GM18502 (cell line): ENCODE measurements around the gene AXL.

Source experiments
- ATAC-seq: cut with Tn5 transposase; IDR thresholded peaks from one replicate; pipeline ENCODE4 v1.9.1; 2021; ENCODE audit warnings: mild to moderate bottlenecking; ENCODE audit not compliant: unreplicated experiment, poor library complexity

AXL gene

DNA sequence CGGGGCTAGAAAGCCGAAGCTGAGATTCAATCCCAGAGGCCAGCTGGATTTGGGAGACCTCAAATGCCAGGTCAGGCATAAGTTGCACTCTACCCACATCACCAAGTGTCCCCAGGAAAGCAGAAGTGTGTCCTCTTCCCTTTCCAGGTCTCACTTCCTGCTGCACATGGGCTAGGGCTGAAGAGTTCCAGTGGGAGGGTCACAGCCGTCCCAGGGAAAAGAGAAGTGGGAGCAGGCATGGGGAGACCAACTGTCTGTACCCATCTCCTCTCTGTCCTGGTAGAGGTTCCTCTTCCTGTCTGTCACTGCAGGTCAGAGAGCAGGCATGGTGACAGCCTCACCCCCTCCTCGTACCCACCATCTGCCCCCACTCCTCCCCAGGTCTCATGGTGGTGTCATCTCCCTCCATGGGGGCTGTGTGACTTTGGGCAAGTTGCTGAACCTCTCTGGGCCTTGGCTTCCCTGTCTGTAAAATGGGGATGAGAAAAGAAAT is 14.8 kb downstream of the AXL start:
- ATAC-seq = no peak

DNA sequence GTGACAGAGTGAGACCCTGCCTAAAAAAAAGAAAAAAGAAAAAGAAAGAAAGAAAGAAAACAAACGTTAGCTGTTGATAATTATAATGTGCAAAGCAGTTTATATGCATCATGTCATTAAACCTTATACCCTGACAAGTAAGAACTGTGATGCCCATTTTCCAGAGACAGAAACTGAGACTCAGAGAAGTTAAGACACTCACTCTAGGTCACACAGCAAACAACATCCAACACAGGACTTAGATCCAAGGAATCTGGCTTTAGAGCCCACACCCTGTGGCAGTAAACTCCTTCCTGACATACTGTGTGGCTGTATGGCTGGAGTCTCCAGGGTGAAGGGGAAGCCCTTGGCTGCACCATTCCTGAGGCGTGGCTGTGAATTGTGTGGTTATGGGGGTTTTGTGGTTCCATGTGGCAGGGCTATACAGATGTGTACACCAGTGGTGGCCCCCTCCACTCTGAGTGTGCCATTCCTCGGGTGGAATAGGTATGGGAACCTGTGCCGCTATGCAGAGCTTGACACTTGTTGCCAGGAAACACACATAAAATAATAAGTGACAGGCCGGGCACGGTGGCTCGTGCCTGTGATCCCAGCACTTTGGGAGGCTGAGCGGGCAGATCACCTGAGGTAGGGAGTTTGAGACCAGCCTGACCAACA is 15.6 kb downstream of the AXL start:
- ATAC-seq = no peak

GRCh38 chr19:41235480-41235879 is 16.5 kb downstream of the AXL start:
- no peak for ATAC-seq

DNA sequence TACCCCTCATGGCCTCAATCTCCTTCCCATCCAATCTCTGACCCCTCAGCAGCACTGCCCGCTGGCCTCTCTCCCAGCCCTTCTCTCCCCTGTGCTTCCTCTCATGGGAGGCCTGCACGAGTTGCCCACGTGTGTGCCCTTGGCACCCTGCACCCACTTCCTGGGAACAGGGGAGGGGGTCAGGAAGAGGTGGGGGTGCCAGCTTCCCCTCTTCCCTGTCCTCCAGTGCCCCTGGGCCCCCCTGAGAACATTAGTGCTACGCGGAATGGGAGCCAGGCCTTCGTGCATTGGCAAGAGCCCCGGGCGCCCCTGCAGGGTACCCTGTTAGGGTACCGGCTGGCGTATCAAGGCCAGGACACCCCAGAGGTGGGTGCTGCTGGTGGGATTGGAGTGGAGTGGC is 19.2 kb downstream of the AXL start:
- ATAC-seq = no peak

DNA sequence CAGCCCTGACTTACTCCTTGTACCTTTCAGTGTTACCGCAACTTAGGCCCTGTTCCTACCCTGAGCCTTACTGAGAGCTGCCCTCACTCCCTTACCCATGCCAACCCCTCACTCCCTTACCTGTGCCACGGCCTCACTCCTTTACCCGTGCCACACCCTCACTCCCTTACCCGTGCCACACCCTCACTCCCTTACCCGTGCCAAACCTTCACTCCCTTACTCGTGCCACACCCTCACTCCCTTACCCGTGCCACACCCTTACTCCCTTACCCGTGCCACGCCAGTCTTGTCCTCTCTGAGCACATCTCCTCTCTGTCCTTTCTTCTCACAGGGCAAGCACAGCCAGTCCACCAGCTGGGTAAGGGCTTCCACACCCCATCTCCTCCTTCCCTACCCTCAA is 20.3 kb downstream of the AXL start:
- ATAC-seq = no peak

GRCh38 chr19:41239961-41240574 is 21.0 kb downstream of the AXL start:
- no peak for ATAC-seq

- no peak for ATAC-seq
Observed at GRCh38 chr19:41241859-41242258, 22.8 kb downstream of the AXL start.

DNA sequence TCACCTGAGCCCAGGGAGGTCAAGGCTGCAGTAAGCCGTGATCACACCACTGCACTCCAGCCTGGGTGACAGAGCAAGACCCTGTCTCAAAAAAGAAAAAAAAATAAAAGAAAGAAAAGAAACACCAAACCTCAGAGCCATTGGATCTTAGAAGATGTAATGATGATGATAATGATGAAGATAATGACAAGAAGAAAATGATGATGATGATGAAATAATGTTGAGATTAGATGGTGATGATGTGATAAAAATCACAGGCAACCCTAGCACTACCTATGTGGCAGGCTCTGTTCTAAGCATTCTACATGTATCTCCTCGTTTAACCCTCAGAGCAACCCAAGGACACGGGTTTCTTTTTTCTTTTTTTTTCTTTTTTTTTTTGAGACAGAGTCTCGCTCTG is 25.1 kb downstream of the AXL start:
- ATAC-seq = no peak

GRCh38 chr19:41245843-41246242 is 26.8 kb downstream of the AXL start:
- ATAC-seq = no peak

DNA sequence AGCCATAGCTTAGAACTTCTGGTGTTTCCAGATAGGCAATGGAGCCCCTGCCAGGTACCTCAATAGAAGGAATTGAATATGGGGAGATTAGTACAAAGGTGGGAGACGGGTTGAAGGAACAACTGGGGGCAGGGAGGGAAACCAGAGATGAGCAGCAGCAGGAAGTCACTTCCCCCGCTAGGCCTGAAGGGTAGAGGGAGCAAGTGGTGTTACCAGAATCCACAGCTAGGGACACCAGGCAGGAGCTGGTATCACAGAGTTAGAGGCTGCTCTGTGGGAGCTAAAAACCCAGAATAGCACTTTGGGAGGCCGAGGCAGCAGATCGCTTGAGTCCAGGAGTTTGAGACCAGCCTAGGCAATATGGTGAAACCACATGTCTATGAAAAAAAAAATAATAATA is 29.9 kb downstream of the AXL start:
- no peak for ATAC-seq

DNA sequence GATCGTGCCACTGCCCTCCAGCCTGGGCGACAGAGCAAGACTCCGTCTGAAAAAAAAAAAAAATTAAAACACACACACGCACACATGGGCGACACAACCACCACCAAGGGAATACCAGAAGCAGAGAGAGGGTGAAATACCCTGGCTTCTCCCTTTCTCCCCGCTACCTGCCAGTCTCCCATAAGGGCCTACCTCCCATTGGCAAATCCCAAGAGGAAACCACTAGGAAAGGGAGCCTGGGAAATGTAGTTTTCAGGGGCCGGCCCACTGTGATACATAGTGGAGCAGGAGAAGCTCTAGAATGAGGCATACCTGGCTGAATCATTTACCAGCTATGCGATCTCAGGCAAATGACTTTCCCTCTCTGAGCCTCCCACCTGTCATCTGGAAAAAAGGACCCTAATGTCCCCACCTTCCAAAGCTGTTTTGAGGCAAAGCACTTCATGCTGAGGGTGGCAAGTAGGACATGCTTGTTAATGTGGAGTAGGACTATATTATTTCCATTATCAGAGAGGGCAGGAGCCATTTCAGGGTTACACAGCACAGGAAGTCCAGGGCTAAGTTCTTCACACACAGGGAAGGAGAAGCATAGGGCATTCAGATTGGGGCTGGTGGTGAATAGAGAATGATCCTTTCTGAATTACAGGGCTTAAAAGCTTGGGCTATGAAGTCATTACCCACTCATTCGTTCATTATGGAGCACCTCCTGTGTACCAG is 30.8 kb downstream of the AXL start:
- no peak for ATAC-seq

DNA sequence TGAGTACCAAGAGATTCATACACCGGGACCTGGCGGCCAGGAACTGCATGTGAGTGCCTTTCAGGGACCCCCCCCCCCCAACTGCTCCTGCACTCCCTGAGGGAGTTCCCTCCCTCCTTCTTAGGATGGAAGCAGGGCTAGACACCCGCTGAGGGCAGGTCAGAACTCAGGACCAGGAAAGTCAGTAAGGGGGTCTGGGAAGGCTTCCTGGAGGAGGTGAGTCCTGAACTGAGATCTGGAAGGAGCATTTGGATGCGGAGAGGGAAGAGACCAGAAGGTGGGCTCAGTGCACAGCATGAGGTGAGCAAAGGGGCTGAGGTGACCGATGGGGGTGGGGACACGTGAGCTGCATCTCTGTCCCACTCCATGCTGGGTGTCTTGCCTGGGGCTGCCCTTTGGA is 34.6 kb downstream of the AXL start:
- ATAC-seq = no peak

- no peak for ATAC-seq
Observed at GRCh38 chr19:41255171-41255570, 36.1 kb downstream of the AXL start.

DNA sequence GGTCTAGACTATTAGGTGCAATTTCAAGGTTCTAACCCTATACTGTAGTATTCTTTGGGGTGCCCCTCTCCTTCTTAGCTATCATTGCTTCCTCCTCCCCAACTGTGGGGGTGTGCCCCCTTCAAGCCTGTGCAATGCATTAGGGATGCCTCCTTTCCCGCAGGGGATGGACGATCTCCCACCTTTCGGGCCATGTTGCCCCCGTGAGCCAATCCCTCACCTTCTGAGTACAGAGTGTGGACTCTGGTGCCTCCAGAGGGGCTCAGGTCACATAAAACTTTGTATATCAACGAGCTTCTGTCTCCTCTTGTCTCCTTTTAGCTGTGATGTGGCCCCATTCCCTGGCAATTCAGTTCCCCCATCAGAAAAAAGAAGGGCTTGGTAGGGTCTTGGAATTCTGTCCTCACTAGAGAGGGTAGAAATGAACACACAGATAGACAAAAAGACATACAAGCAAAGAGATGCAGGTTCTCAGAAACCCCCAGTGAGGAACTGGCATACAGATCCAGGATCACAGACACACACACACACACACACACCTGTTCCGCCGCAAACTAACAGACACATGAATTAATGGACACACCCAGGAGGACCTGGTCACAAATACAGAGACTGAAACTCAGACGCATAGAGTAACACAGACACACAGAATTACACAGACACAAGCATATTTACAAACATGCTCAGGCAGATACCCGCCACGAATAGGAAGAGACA is 42.6 kb downstream of the AXL start:
- no peak for ATAC-seq

DNA sequence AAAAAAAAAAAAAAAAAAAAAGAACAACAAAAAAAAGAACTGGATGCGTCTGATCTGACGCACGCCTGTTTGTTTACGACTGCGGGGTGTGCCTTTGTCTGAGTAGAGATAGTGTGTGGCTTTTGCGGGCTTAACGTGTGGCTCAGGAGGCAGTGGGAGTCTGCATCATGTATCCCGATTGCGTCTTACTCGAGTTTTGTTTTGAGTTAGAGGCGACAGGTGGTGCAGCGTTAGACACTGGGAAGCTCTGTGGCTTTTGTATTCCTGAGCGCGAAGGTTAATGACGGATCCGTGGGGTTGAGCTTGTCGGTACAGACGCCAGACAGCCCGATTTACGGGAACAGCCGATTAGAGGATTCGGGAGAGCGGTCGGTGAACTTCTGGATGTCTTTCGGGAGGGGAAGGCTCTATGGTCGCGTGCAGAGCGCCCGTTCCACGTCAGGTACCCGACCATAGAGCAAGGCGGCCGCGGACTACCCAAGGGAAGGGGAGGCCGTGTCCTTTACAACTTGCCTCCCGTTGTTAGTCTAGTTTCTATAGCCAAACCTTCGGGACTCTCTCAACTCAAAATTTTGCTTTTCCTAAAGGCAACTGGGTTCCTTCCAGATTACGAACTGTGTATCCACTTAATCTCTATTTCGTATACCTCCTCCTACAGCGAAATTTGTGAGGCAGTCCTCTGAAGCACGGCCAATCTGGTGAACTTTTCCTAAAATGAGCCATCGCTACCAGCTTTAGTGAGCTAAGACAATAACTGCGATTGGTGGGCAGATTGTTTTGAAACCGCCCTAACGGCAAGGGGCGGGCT is 44.2 kb downstream of the AXL start:
- peak; percentile 11 for ATAC-seq

- peak; percentile 70 for ATAC-seq
Observed at GRCh38 chr19:41263850-41264580, 45.0 kb downstream of the AXL start, which contains the start of gene HNRNPUL1. TSS of gene HNRNPUL1 (plus strand) at chr19:41264372. CDS start at chr19:41264504, 132 bp downstream.

- no peak for ATAC-seq
Observed at GRCh38 chr19:41264581-41265394, 45.8 kb downstream of the AXL start.

GRCh38 chr19:41265395-41266153 is 46.6 kb downstream of the AXL start:
- ATAC-seq = no peak
